ENCODE measurements around the gene PTPRN2. TPM values are rescaled to one million over a fixed set of nuclear protein-coding genes. Genes with fewer than 3 reads are reported as not detected.
A peak's percentile ranks its signal among the peaks of the same experiment; 100 is the strongest.
"Not testable (repeated sequence)": the region's sequence is repeated elsewhere in the genome, so short reads cannot be mapped to it uniquely, and the experiment has no call there.

PTPRN2 gene
- total RNA-seq, 1 donor, result 0.27 TPM

GRCh38 chr7:158409816-158410330 lies 177.8 kb downstream of the PTPRN2 start:
- DNase-seq (ENCODE audit: low read depth in 2 of 3, low spot score in 2 of 3), result no peak

GRCh38 chr7:158409120-158409519 lies 178.5 kb downstream of the PTPRN2 start:
- DNase-seq (ENCODE audit: low read depth in 2 of 3, low spot score in 2 of 3), result no peak

- peak in 2 of 3 donors; percentile 37 to 62 for DNase-seq (ENCODE audit: low read depth in 2 of 3, low spot score in 2 of 3)
Measured at GRCh38 chr7:158408318-158408920, 179.2 kb downstream of the PTPRN2 start.

GRCh38 chr7:158407581-158408317 lies 179.9 kb downstream of the PTPRN2 start:
- peak in 2 of 3 donors; percentile 53 to 81 for DNase-seq (ENCODE audit: low read depth in 2 of 3, low spot score in 2 of 3)

- DNase-seq (ENCODE audit: low read depth in 2 of 3, low spot score in 2 of 3), result no peak
Measured at GRCh38 chr7:158406801-158407200, 180.8 kb downstream of the PTPRN2 start.

GRCh38 chr7:158406364-158406763 lies 181.3 kb downstream of the PTPRN2 start:
- DNase-seq (ENCODE audit: low read depth in 2 of 3, low spot score in 2 of 3), result no peak

- not testable (repeated sequence) for DNase-seq (ENCODE audit: low read depth in 2 of 3, low spot score in 2 of 3)
Measured at GRCh38 chr7:158405771-158406170, 181.9 kb downstream of the PTPRN2 start.

- no peak for DNase-seq (ENCODE audit: low read depth in 2 of 3, low spot score in 2 of 3)
Measured at GRCh38 chr7:158405324-158405723, 182.3 kb downstream of the PTPRN2 start.

GRCh38 chr7:158404031-158404761 lies 183.4 kb downstream of the PTPRN2 start:
- no peak for DNase-seq (ENCODE audit: low read depth in 2 of 3, low spot score in 2 of 3)

GRCh38 chr7:158403013-158403821 lies 184.4 kb downstream of the PTPRN2 start:
- DNase-seq (ENCODE audit: low read depth in 2 of 3, low spot score in 2 of 3), result no peak

- no peak for DNase-seq (ENCODE audit: low read depth in 2 of 3, low spot score in 2 of 3)
Measured at GRCh38 chr7:158402471-158402870, 185.2 kb downstream of the PTPRN2 start.

GRCh38 chr7:158401826-158402225 lies 185.8 kb downstream of the PTPRN2 start:
- no peak for DNase-seq (ENCODE audit: low read depth in 2 of 3, low spot score in 2 of 3)

GRCh38 chr7:158401295-158401694 lies 186.3 kb downstream of the PTPRN2 start:
- DNase-seq (ENCODE audit: low read depth in 2 of 3, low spot score in 2 of 3), result no peak

GRCh38 chr7:158400601-158401225 lies 186.9 kb downstream of the PTPRN2 start:
- DNase-seq (ENCODE audit: low read depth in 2 of 3, low spot score in 2 of 3), result no peak

- DNase-seq (ENCODE audit: low read depth in 2 of 3, low spot score in 2 of 3), result no peak
Measured at GRCh38 chr7:158399762-158400161, 187.9 kb downstream of the PTPRN2 start.

GRCh38 chr7:158398750-158399149 lies 188.9 kb downstream of the PTPRN2 start:
- no peak for DNase-seq (ENCODE audit: low read depth in 2 of 3, low spot score in 2 of 3)

GRCh38 chr7:158397885-158398284 lies 189.7 kb downstream of the PTPRN2 start:
- DNase-seq (ENCODE audit: low read depth in 2 of 3, low spot score in 2 of 3), result no peak

- DNase-seq (ENCODE audit: low read depth in 2 of 3, low spot score in 2 of 3), result no peak
Measured at GRCh38 chr7:158396982-158397862, 190.4 kb downstream of the PTPRN2 start.

- no peak for DNase-seq (ENCODE audit: low read depth in 2 of 3, low spot score in 2 of 3)
Measured at GRCh38 chr7:158396301-158396905, 191.2 kb downstream of the PTPRN2 start.
